Stimulated activated naive B cell treated with anti-CD40 and anti-IgM and Interleukin-4, amounts not matched to agents 10 μg/mL and 1 μg/mL and 100 μg/mL, for 72 hours (primary cell): ENCODE data around the gene CD82.

Experiments used
- ATAC-seq, 2 donors: fragments of 150-1000 bp; cut with Tn5 transposase; replicated peaks; 2 replicates each; pipeline ENCODE4 v1.10.0; 2021; ENCODE audit warnings: moderate library complexity in 1 of 2
- DNase-seq: peaks from one replicate; pipeline ENCODE4 v3.0.0; 2021
- H3K27ac Mint-ChIP-seq: one replicate; pipeline ENCODE4 v1.8.0; 2022; ENCODE audit warnings: mild to moderate bottlenecking, mixed read lengths
- H3K27me3 Mint-ChIP-seq, 2 donors: one replicate each; pipeline ENCODE4 v1.8.0; 2022; ENCODE audit warnings: mixed read lengths in 2 of 2
- H3K36me3 Mint-ChIP-seq, 2 donors: one replicate each; pipeline ENCODE4 v1.8.0; 2022; ENCODE audit warnings: mixed read lengths in 2 of 2, mild to moderate bottlenecking in 1 of 2
- H3K4me1 Mint-ChIP-seq, 2 donors: one replicate each; pipeline ENCODE4 v1.8.0; 2022; ENCODE audit warnings: mixed read lengths in 2 of 2, mild to moderate bottlenecking in 1 of 2
- H3K4me3 Mint-ChIP-seq, 2 donors: one replicate each; pipeline ENCODE4 v1.8.0; 2022; ENCODE audit warnings: mild to moderate bottlenecking in 2 of 2, mixed read lengths in 2 of 2, moderate library complexity in 1 of 2
- H3K9me3 Mint-ChIP-seq, 2 donors: one replicate each; pipeline ENCODE4 v1.8.0; 2022; ENCODE audit warnings: mixed read lengths in 2 of 2, mild to moderate bottlenecking in 1 of 2

CD82 gene

DNA sequence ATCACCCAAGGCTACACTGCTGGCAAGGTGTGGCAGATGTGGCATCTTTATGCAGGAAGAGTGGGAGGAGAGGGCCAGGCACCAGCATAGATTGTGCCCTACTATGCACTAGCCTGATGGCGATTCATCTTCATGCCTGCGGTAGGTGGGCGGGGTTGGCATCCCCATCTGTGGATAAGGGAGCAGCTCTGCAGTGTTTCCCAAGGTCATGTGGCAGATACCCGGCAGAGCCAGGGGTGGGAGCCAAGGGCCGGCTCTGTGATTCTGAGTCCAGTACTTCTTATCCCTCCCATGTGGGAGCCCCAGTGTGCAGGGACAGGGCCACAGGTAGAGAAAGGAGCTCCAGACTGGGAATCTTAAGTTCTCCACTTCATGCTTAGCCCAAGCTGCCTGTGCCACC lies 20.0 kb downstream of the CD82 start:
- Mint-ChIP-seq H3K4me1 (peaks cover 29 to 50% of the 10 kb centered on the region in 2 donors), H3K27ac (peak overlapping the region; percentile 51), H3K36me3 (peaks cover 64 to 75% of the 10 kb centered on the region in 2 donors), H3K9me3 (no peaks in the 10 kb centered on the region), H3K27me3 (no peaks in the 10 kb centered on the region), H3K4me3 (no peak overlapping the region)
- DNase-seq (no peak), ATAC-seq (no peak)

DNA sequence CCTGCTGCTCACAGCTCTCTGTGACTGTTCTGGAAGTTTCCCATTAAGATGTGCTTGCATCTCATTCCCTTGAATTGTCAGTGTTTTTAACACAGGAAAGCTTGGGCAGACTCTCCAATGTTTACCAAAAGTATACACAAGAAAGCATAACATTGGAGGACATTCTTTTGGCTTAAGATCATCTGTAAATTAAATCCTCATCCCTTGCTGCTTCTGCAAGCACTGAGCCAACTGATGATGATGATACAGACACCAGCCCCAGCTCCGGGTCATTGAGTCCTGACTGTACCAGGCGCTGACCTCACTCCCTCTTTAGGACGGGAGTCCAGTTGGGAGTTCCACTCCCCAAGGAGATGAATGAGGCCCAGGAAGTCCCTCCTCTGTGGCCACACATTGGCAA lies 23.8 kb downstream of the CD82 start:
- H3K4me3 Mint-ChIP-seq: no peak overlapping the region
- H3K4me1 Mint-ChIP-seq: peaks cover 47 to 65% of the 10 kb centered on the region in 2 donors
- no peaks in the 10 kb centered on the region for H3K9me3 Mint-ChIP-seq
- peaks cover 65 to 73% of the 10 kb centered on the region in 2 donors for H3K36me3 Mint-ChIP-seq
- H3K27ac Mint-ChIP-seq: no peak overlapping the region
- ATAC-seq: no peak
- no peak for DNase-seq
- no peaks in the 10 kb centered on the region for H3K27me3 Mint-ChIP-seq

DNA sequence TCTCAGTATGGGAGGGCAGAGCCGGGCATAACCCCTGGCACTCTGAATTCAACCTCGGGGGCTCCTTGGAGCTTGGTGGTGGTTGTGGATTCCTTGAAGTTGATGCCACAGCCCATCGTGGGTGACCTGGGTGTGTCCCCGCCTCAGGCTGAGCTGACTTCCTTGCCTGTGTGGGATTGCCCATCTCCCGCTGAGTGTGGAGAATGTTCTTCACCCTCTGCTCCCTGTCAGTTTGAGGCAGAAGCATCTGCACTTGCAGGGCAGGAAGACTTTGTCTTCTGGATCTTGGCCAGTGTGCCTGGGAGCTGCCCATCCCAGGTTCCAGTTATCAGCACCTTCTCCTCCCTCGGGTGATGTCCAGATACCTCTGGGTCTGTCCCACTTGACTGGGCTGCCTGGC lies 25.3 kb downstream of the CD82 start:
- peaks cover 63 to 81% of the 10 kb centered on the region in 2 donors for H3K36me3 Mint-ChIP-seq
- ATAC-seq (no peak), DNase-seq (no peak)
- no peaks in the 10 kb centered on the region for H3K27me3 Mint-ChIP-seq
- H3K4me1 Mint-ChIP-seq: peaks cover 55 to 74% of the 10 kb centered on the region in 2 donors
- H3K4me3 Mint-ChIP-seq: no peak overlapping the region
- peak overlapping the region; percentile 68 for H3K27ac Mint-ChIP-seq
- no peaks in the 10 kb centered on the region for H3K9me3 Mint-ChIP-seq

DNA sequence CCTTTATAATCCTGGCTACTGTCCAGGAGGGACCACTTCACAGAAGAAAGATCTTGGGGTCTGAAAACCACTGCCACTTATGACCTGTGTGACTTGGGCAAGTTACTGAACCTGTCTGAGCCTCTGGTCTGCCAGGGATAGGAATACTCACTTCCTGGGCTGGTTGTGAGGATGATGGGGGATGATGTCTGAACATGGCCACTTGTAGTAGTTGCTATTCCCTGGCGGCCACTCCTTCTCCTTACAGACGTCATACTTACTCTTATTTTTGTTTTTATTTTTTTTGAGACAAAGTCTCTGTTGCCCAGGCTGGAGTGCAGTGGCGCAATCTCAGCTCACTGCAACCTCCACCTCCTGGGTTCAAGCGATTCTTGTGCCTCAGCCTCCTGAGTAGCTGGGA lies 26.1 kb downstream of the CD82 start:
- DNase-seq: no peak
- Mint-ChIP-seq H3K36me3 (peaks cover 62 to 85% of the 10 kb centered on the region in 2 donors), H3K27me3 (no peaks in the 10 kb centered on the region), H3K4me1 (peaks cover 63 to 82% of the 10 kb centered on the region in 2 donors), H3K27ac (peak overlapping the region; percentile 68), H3K4me3 (no peak overlapping the region), H3K9me3 (no peaks in the 10 kb centered on the region)
- ATAC-seq: no peak

DNA sequence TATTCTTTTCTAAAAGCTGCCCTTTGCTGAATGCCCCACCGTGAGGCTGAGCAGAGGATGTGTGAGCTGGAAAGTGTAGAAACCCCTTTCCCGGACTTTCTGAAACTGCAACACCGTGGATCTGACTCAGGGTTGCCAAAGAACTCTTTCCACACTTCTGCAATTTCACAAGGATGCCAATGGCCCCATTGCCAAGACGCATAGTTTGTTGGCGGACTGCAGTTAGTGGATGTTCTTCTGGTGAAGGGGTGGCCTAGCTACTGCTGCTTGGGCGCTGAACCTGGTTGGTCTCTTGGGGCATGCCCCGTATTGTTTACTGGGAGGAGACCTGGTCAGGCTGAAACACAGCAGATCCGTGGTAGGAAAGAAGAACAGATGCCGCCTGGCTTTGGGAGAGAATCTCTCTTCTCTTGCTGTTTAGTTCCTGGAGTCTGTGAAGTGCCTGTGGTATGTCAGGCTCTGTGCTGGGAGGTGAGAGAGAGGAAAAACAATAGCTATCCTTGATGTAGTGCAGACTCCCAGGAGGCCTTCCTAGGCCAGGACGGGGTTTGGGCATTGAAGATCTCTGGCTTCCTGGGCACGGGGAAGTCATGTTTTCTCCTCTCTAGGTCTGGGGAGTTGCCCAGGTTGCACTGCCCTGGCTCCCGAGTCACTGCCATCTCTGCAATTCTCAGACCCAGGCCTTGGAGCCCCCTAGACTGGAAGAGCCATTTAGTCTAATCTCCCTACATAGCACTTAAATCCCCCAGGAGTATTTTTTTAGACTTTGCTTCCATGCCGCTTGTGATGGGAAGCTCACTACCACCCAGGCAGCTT lies 26.9 kb downstream of the CD82 start:
- Mint-ChIP-seq H3K27ac (peak overlapping the region; percentile 73), H3K9me3 (no peaks in the 10 kb centered on the region), H3K4me3 (no peak overlapping the region), H3K4me1 (peaks cover 64 to 83% of the 10 kb centered on the region in 2 donors), H3K36me3 (peaks cover 57 to 79% of the 10 kb centered on the region in 2 donors), H3K27me3 (no peaks in the 10 kb centered on the region)
- DNase-seq (no peak), ATAC-seq (no peak)

- Mint-ChIP-seq H3K4me1 (peaks cover 68 to 91% of the 10 kb centered on the region in 2 donors), H3K4me3 (no peak overlapping the region), H3K27ac (peak overlapping the region; percentile 81), H3K36me3 (peaks cover 53 to 80% of the 10 kb centered on the region in 2 donors), H3K27me3 (no peaks in the 10 kb centered on the region), H3K9me3 (no peaks in the 10 kb centered on the region)
- DNase-seq (no peak), ATAC-seq (no peak)
These were observed 27.8 kb downstream of the CD82 start for GRCh38 chr11:44593251-44593650.

GRCh38 chr11:44595006-44595405 lies 29.5 kb downstream of the CD82 start:
- H3K4me3 Mint-ChIP-seq: no peak overlapping the region
- no peaks in the 10 kb centered on the region for H3K27me3 Mint-ChIP-seq
- DNase-seq (no peak), ATAC-seq (no peak)
- peaks cover 45 to 77% of the 10 kb centered on the region in 2 donors for H3K36me3 Mint-ChIP-seq
- H3K9me3 Mint-ChIP-seq: no peaks in the 10 kb centered on the region
- peaks cover 76 to 92% of the 10 kb centered on the region in 2 donors for H3K4me1 Mint-ChIP-seq
- H3K27ac Mint-ChIP-seq: peak overlapping the region; percentile 86

DNA sequence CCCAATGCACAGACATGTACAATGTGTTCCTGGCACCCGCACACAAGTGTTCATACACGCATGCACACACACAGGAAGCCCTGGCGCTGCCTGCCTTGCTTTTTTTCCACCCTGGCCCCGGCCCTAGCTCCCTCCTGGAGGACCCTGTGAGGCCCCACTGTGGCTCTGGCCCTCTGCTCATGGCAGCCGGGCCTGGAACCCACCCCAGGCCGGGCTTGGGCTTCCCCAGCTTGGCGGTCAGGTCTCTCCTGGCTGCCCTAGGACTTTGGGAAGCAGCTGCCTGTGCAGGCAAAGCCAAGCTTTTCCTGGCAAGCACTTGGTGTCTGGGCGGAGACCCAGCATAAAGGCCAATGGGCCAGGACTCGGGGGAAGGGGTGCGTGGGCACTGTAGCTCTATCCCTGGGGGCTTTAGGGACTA lies 30.5 kb downstream of the CD82 start:
- peak overlapping the region in 1 of 2 donors; percentile 78 for H3K4me3 Mint-ChIP-seq
- no peaks in the 10 kb centered on the region for H3K27me3 Mint-ChIP-seq
- peaks cover 49 to 83% of the 10 kb centered on the region in 2 donors for H3K36me3 Mint-ChIP-seq
- no peak for ATAC-seq
- peaks cover 83 to 99% of the 10 kb centered on the region in 2 donors for H3K4me1 Mint-ChIP-seq
- H3K27ac Mint-ChIP-seq: peak overlapping the region; percentile 80
- no peak for DNase-seq
- no peaks in the 10 kb centered on the region for H3K9me3 Mint-ChIP-seq

GRCh38 chr11:44596525-44597276 lies 31.2 kb downstream of the CD82 start:
- H3K36me3 Mint-ChIP-seq: peaks cover 48 to 82% of the 10 kb centered on the region in 2 donors

DNA sequence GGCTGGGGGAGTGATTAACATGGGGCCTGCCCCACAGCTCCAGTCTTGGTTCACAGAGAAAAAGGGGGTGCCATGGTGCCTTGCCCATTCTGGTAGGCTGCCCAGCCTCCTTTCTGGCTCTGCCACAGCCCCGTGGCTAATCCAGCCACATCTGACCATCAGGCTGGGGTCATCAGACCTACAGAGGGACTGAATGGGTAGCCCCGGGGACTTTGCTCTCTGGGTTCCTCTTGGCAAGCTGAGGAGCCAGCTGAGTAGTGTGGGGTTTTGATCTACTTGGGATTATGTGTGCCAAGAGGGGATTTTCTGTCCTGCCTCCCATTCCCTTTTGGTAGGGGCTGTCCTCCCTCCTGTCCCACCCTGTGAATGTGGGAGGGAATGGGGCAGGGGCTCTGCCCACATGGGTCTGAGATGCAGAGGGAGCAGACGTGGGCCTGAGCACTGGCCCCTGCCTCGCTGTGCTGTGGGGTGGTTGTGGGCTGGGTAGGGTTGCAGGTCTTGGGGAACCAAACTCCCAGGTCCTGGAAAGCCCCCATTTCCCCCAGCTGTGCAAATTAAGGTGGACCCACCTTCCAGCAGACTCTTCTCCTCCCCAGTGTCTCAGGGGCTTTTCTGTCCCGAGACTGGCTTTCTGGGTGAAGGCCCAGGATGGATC lies 32.0 kb downstream of the CD82 start:
- no peak for DNase-seq

More at GRCh38 chr11:44596525-44597276, 31.2 kb downstream of the CD82 start:
- Mint-ChIP-seq H3K4me3 (peak overlapping the region; percentile 50 to 78), H3K27me3 (no peaks in the 10 kb centered on the region), H3K9me3 (no peaks in the 10 kb centered on the region), H3K4me1 (peaks cover 83 to 99% of the 10 kb centered on the region in 2 donors), H3K27ac (peak overlapping the region; percentile 80)
- ATAC-seq: peak; percentile 45 to 47
- peak; percentile 64 for DNase-seq

GRCh38 chr11:44598831-44599230 lies 33.4 kb downstream of the CD82 start:
- peaks cover 42 to 76% of the 10 kb centered on the region in 2 donors for H3K36me3 Mint-ChIP-seq
- peak overlapping the region; percentile 67 for H3K27ac Mint-ChIP-seq
- no peaks in the 10 kb centered on the region for H3K9me3 Mint-ChIP-seq
- H3K4me3 Mint-ChIP-seq: no peak overlapping the region
- peaks cover 84 to 100% of the 10 kb centered on the region in 2 donors for H3K4me1 Mint-ChIP-seq
- DNase-seq: no peak
- ATAC-seq: no peak
- H3K27me3 Mint-ChIP-seq: no peaks in the 10 kb centered on the region

More for the DNA sequence above, 32.0 kb downstream of the CD82 start:
- no peaks in the 10 kb centered on the region for H3K27me3 Mint-ChIP-seq
- peaks cover 84 to 99% of the 10 kb centered on the region in 2 donors for H3K4me1 Mint-ChIP-seq
- peak overlapping the region; percentile 50 to 78 for H3K4me3 Mint-ChIP-seq
- ATAC-seq: no peak
- peak overlapping the region; percentile 80 for H3K27ac Mint-ChIP-seq
- peaks cover 45 to 80% of the 10 kb centered on the region in 2 donors for H3K36me3 Mint-ChIP-seq
- no peaks in the 10 kb centered on the region for H3K9me3 Mint-ChIP-seq

DNA sequence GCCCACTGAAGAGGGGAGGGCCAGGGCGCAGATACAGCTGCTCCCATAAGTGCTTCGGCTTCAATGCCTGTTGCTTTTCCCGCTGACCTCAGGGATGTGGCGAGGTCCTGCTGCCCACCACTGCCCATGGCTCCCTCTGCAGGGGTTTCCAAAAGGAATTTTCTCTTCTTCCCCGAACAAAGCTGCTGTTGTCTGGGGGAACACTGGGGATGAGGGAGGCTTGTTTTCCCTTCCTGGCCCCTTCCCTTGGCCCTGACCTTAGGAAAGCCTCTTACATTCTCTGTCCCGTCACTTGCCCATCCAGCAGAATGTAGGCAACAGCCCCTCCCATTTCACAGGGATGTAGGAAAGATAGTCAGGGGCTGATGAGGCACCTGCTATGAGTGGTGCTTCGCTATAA lies 34.8 kb downstream of the CD82 start:
- Mint-ChIP-seq H3K27me3 (no peaks in the 10 kb centered on the region), H3K27ac (peak overlapping the region; percentile 98), H3K4me1 (peaks cover 82 to 100% of the 10 kb centered on the region in 2 donors), H3K4me3 (peak overlapping the region in 1 of 2 donors; percentile 29), H3K36me3 (peaks cover 42 to 76% of the 10 kb centered on the region in 2 donors), H3K9me3 (no peaks in the 10 kb centered on the region)
- ATAC-seq (no peak), DNase-seq (no peak)

GRCh38 chr11:44600839-44601383 lies 35.4 kb downstream of the CD82 start:
- no peaks in the 10 kb centered on the region for H3K9me3 Mint-ChIP-seq
- no peaks in the 10 kb centered on the region for H3K27me3 Mint-ChIP-seq
- peak overlapping the region; percentile 72 to 76 for H3K4me3 Mint-ChIP-seq
- peaks cover 81 to 100% of the 10 kb centered on the region in 2 donors for H3K4me1 Mint-ChIP-seq
- H3K27ac Mint-ChIP-seq: peak overlapping the region; percentile 98
- H3K36me3 Mint-ChIP-seq: peaks cover 45 to 78% of the 10 kb centered on the region in 2 donors
- DNase-seq: peak; percentile 63
- peak; percentile 58 to 59 for ATAC-seq
